BE2C (cell line): ENCODE measurements around the gene TNS2.

Source experiments
- DNase-seq: peaks from one replicate; pipeline ENCODE4 v3.0.0-alpha.2; 2020
- H3K27me3 ChIP-seq: fragments of 250-450 bp; sonication (Bioruptor Pico); 2 replicates; pipeline ENCODE4 v1.5.1; 2020; ENCODE audit warnings: mild to moderate bottlenecking
- H3K36me3 ChIP-seq: fragments of 250-450 bp; sonication (Bioruptor Pico); 2 replicates; pipeline ENCODE4 v1.5.1; 2020; ENCODE audit warnings: mild to moderate bottlenecking
- H3K4me1 ChIP-seq: fragments of 250-450 bp; sonication (Bioruptor Pico); 2 replicates; pipeline ENCODE4 v1.5.1; 2020
- H3K4me3 ChIP-seq: 2 replicates; pipeline ENCODE4 v1.5.1; 2011; ENCODE audit warnings: low read depth, low read length
- H3K9me3 ChIP-seq: fragments of 250-450 bp; sonication (Bioruptor Pico); 2 replicates; pipeline ENCODE4 v1.5.1; 2020
- TF ChIP-seq, protein P1 (sequence below): IDR thresholded peaks from 2 replicates; pipeline ENCODE4 v1.5.1; 2012; ENCODE audit warnings: mild to moderate bottlenecking, low read depth, low read length

TNS2 gene

DNA sequence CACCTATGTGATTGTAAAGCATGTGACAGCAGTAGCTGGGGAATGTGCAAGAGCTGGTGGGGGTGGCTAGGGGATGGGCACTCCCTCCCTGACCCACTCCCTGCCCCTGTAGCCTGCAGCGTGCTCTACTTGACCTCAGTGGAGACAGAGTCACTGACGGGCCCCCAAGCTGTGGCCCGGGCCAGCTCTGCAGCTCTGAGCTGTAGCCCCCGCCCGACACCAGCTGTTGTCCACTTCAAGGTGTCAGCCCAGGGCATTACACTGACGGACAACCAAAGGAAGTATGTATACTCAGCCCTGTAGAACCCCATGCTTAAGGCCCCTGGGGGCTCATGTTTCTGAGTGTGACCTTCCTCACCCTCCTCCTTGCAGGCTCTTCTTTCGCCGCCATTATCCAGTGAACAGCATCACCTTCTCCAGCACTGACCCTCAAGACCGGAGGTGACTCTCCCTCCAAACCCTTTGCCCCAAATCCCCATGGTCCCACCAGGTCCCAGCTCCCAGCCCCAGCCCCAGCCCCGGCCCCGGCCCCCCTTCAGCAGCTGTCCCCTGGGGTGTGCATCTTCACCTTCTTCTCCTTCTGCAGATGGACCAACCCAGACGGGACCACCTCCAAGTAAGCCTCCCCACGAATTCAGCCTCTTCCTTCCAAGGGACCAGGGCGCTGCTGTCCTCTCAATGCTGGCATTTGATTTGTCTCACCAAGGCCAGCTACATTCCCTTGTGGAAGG lies 13.3 kb downstream of the TNS2 start:
- H3K9me3 ChIP-seq: no peaks in the 10 kb centered on the region
- H3K4me1 ChIP-seq: no peaks in the 10 kb centered on the region
- H3K27me3 ChIP-seq: no peaks in the 10 kb centered on the region
- no peak overlapping the region for H3K4me3 ChIP-seq
- DNase-seq: no peak
- TF ChIP-seq, protein P1, sequence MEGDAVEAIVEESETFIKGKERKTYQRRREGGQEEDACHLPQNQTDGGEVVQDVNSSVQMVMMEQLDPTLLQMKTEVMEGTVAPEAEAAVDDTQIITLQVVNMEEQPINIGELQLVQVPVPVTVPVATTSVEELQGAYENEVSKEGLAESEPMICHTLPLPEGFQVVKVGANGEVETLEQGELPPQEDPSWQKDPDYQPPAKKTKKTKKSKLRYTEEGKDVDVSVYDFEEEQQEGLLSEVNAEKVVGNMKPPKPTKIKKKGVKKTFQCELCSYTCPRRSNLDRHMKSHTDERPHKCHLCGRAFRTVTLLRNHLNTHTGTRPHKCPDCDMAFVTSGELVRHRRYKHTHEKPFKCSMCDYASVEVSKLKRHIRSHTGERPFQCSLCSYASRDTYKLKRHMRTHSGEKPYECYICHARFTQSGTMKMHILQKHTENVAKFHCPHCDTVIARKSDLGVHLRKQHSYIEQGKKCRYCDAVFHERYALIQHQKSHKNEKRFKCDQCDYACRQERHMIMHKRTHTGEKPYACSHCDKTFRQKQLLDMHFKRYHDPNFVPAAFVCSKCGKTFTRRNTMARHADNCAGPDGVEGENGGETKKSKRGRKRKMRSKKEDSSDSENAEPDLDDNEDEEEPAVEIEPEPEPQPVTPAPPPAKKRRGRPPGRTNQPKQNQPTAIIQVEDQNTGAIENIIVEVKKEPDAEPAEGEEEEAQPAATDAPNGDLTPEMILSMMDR: no peak
- H3K36me3 ChIP-seq: no peaks in the 10 kb centered on the region

DNA sequence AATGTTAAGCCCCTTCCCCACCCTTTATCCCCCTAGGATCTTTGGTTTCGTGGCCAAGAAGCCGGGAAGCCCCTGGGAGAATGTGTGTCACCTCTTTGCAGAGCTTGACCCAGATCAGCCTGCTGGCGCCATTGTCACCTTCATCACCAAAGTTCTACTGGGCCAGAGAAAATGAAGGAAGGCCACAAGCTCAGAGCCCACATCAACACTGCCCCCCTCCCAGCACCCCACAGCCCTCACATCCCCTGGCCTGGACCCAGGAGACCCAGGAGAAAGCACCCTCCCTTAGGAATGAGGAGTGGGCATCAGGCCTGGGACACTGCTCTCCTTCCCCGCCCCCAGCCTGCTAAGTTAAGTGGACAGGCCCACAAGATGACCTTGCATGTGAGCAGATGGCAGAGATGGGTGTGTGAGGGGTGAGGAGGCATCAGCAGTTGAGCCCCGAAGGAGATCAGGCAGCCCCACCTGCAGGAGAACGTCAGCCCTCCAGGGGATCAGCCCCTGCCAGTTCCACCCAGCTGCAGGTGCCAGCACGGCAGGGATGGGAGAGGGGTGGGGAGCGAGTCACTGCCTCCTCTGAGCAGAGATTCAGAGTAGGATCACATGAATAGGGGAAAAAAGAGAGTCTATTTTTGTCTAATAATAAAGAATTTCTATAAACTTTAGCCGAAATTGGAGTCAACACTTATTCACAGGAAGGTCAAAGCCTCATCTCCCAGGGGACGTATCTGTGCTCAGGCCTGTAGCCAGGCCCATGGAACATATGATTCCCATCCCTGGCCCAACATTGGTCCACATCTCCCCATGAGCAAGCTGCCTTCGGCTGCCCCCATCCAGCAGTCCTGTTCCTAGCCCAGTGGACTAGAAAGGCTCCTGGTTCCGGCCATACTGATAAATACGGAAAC lies 14.1 kb downstream of the TNS2 start:
- H3K4me3 ChIP-seq: no peak overlapping the region
- no peaks in the 10 kb centered on the region for H3K27me3 ChIP-seq
- no peak for DNase-seq
- no peaks in the 10 kb centered on the region for H3K9me3 ChIP-seq
- H3K4me1 ChIP-seq: no peaks in the 10 kb centered on the region
- TF ChIP-seq, protein P1: no peak
- no peaks in the 10 kb centered on the region for H3K36me3 ChIP-seq

DNA sequence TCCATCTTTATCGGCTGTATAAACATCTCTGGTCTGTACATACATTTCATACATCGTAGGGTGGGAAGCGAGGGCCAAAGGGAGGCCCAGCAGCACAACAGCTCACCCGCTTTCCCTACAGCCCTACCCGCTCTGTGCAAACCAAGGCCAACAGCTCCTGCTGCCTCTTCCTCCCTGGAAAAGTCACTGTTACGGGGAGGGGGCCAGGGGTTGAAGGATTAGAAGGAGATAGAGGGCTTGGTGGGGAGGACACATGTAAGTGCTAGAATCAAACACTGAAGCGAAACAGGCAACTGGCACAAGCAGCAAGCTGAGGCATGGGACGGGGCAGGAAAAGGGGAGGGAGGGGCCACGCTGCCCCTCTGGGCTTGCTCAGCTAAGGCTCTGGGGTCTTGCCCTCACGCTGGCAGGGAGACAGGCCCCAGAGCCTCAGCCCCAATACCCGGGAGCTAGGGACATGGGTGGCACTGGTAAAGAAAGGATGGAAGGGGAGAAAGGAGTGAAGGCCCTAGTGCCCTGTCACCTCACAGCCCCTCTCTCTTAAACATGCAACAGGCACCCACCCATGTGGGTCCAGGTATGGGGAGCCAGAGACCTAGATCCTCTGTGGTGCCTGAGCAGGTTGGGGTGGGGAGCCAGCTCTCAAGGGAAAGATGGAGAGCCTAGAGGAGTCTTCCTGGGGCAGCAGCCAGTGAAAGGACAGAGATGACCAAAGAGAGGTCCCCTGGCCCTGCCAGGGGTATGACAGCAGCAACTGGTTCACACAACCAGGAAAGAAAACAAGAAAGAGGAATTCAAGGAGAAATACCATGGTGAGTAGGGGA lies 15.0 kb downstream of the TNS2 start:
- Histone ChIP-seq H3K9me3 (no peaks in the 10 kb centered on the region), H3K36me3 (no peaks in the 10 kb centered on the region), H3K4me1 (no peaks in the 10 kb centered on the region), H3K4me3 (no peak overlapping the region), H3K27me3 (no peaks in the 10 kb centered on the region)
- TF ChIP-seq, protein P1: no peak
- no peak for DNase-seq

DNA sequence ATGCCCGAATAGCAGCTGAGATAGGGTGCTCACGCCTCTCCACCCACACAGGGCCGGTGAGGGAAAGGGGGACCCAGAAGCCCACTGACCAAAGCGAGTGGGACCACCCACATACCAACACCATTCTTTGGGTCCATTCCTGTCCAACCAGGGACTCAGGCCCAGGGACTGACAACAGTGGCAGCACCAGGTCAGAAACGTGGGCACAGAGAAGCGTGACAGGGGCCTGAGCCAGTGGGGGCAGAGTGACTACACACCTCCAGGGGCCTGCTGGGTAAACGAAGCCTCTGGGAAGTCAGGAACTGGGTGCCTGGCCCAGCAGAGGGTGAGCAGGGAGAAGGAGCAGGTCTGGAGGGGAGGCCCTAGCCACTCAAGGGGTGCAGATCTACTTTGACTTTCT lies 15.6 kb downstream of the TNS2 start:
- DNase-seq: no peak
- TF ChIP-seq, protein P1: no peak
- no peaks in the 10 kb centered on the region for H3K27me3 ChIP-seq
- H3K4me1 ChIP-seq: no peaks in the 10 kb centered on the region
- no peak overlapping the region for H3K4me3 ChIP-seq
- H3K9me3 ChIP-seq: no peaks in the 10 kb centered on the region
- no peaks in the 10 kb centered on the region for H3K36me3 ChIP-seq

DNA sequence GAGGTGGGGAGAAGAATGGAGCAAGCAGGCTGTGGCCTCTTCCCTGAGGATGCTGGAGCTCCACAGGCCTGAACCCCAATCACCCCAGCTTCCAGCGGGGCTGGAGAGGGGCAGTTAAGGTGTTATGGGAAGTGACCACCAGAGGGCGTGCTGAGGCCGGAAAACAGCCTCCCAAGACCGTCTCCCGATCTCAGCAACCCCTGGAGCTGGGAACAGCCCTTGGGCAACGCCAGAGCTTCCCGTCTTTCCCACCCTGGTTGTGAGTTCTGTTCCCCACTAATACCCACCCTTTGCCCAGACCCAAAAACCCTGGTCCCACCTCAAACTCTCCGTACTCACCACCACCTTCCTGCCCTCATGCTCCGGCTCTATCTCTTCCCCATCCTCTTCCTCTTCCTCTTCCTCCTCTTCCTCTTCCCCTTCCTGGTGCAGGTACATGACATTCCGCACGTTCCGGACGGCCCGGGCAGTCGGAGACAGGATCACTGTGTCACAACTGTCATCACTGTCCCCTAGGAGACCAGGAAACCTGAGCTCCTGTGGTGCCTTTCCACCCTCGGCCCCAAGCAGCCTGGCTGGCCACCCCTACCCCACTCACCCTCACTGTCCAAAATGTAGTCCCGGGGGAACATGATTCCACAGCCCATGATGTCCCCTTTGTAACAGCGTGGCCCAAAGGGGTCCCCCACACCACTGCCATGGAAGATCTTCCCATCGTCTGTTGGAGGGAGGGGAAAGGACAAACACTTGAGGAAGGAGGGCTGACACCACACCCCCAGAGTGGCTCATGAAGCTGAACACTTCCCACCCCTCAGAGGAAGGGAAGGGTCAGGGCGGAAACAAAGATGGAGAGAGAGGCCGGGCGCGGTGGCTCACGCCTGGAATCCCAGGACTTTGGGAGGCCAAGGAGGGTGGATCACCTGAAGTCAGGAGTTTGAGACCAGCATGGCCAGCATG lies 16.4 kb downstream of the TNS2 start:
- Histone ChIP-seq H3K27me3 (no peaks in the 10 kb centered on the region), H3K9me3 (no peaks in the 10 kb centered on the region), H3K36me3 (no peaks in the 10 kb centered on the region), H3K4me1 (no peaks in the 10 kb centered on the region), H3K4me3 (no peak overlapping the region)
- TF ChIP-seq, protein P1: peak; percentile 86
- peak; percentile 85 for DNase-seq
